SK-N-SH (cell line): ENCODE results near the gene TBX6. TPM values are rescaled to one million over a fixed set of nuclear protein-coding genes. Genes with fewer than 3 reads are reported as not detected.
A peak's percentile ranks its signal among the peaks of the same experiment; 100 is the strongest.

Source experiments
- CTCF ChIA-PET: fragments of 300-600, 350-600 bp; formaldehyde crosslinking; extraction: SDS; loops from one replicate; lab custom pipeline; 2021; lab: Yijun Ruan, JAX
- POLR2A ChIA-PET: fragments of 350-600 bp; sonication (Branson Sonifier 250); formaldehyde crosslinking; extraction: SDS; loops from one replicate; lab custom pipeline; 2020; ENCODE audit warnings: antibody characterized with exemption, inconsistent platforms; lab: Yijun Ruan, JAX
- DNase-seq: peaks from one replicate; pipeline ENCODE4 v3.0.0; 2012
- H2AFZ ChIP-seq: fragments of 200-600 bp; sonication (generic); 2 replicates; pipeline ENCODE4 v1.8.1; 2016; ENCODE audit warnings: antibody characterized with exemption, mild to moderate bottlenecking, low read depth
- H3F3A ChIP-seq: fragments of 200-600 bp; sonication (generic); replicated peaks from 2 replicates; pipeline ENCODE3; 2016; ENCODE audit warnings: antibody characterized with exemption, mild to moderate bottlenecking; ENCODE audit not compliant: insufficient read depth
- H3K27ac ChIP-seq, 2 experiments: fragments of 200-500 bp in 1 of 2; fragments of 200-600 bp in 1 of 2; sonication (Bioruptor generic) in 1 of 2; sonication (generic), shearing (Covaris generic) in 1 of 2; 2 replicates each; pipeline versions ENCODE4 v1.5.1 to v1.6.1; 2014 to 2016; ENCODE audit warnings: low read depth in 2 of 2, inconsistent platforms in 1 of 2, low read length in 1 of 2, mild to moderate bottlenecking in 1 of 2, mixed read lengths in 1 of 2
- H3K27me3 ChIP-seq: fragments of 200-600 bp; sonication (generic), shearing (Covaris generic); 2 replicates; pipeline ENCODE4 v1.6.1; 2016; ENCODE audit warnings: mixed run types; ENCODE audit not compliant: insufficient read depth
- H3K36me3 ChIP-seq, 2 experiments: fragments of 200-500 bp in 1 of 2; fragments of 200-600 bp in 1 of 2; sonication (Bioruptor generic) in 1 of 2; sonication (generic) in 1 of 2; replicated peaks in 1 of 2; 2 replicates each; pipeline versions ENCODE3 to v1.5.1; 2014 to 2016; ENCODE audit warnings: low read length in 1 of 2, mild to moderate bottlenecking in 1 of 2; ENCODE audit not compliant: insufficient read depth in 2 of 2, control insufficient read depth in 1 of 2
- H3K4me1 ChIP-seq, 2 experiments: fragments of 200-500 bp in 1 of 2; fragments of 200-600 bp in 1 of 2; sonication (Bioruptor generic) in 1 of 2; sonication (generic), shearing (Covaris generic) in 1 of 2; 2 replicates each; pipeline versions ENCODE4 v1.5.1 to v1.6.1; 2014 to 2016; ENCODE audit warnings: low read depth in 1 of 2, low read length in 1 of 2, mixed run types in 1 of 2; ENCODE audit not compliant: insufficient read depth in 2 of 2, control insufficient read depth in 1 of 2
- H3K4me2 ChIP-seq: fragments of 200-600 bp; sonication (generic), shearing (Covaris generic); 2 replicates; pipeline ENCODE4 v1.6.1; 2017; ENCODE audit warnings: mixed run types
- H3K4me3 ChIP-seq, 2 experiments: fragments of 200-500 bp in 1 of 2; fragments of 200-600 bp in 1 of 2; sonication (Bioruptor generic) in 1 of 2; sonication (generic), shearing (Covaris generic) in 1 of 2; 2 replicates each; pipeline versions ENCODE4 v1.5.1 to v1.8.1; 2014 to 2016; ENCODE audit warnings: low read depth in 2 of 2, inconsistent platforms in 1 of 2, low read length in 1 of 2, mild to moderate bottlenecking in 1 of 2, mixed read lengths in 1 of 2, moderate library complexity in 1 of 2
- H3K79me2 ChIP-seq: fragments of 200-600 bp; sonication (generic); 2 replicates; pipeline ENCODE4 v1.8.1; 2017; ENCODE audit warnings: mild to moderate bottlenecking; ENCODE audit not compliant: insufficient read depth
- H3K9ac ChIP-seq: fragments of 200-600 bp; sonication (generic); 2 replicates; pipeline ENCODE4 v1.6.1; 2017; ENCODE audit warnings: mixed run types
- H3K9me2 ChIP-seq: fragments of 200-600 bp; sonication (generic); 2 replicates; pipeline ENCODE4 v1.6.1; 2017; ENCODE audit warnings: mixed run types
- H3K9me3 ChIP-seq: fragments of 200-600 bp; sonication (generic); 2 replicates; pipeline ENCODE4 v1.6.1; 2017; ENCODE audit warnings: mixed run types, mild to moderate bottlenecking, moderate library complexity
- H4K20me1 ChIP-seq: fragments of 200-600 bp; sonication (generic); 2 replicates; pipeline ENCODE4 v1.6.1; 2017; ENCODE audit warnings: mild to moderate bottlenecking, mixed run types; ENCODE audit not compliant: insufficient read depth
- ELF1 ChIP-seq: IDR thresholded peaks from 2 replicates; pipeline ENCODE4 v1.4.0; 2012
- EP300 ChIP-seq, 2 experiments: IDR thresholded peaks; 2 replicates each; pipeline versions ENCODE4 v1.4.0 to v1.6.1; 2012; ENCODE audit warnings: borderline replicate concordance in 1 of 2, low read depth in 1 of 2, low read length in 1 of 2
- FOSL2 ChIP-seq: IDR thresholded peaks from 2 replicates; pipeline ENCODE4 v1.4.0; 2012; ENCODE audit warnings: low read depth, mild to moderate bottlenecking, moderate library complexity, borderline replicate concordance
- FOXM1 ChIP-seq: IDR thresholded peaks from 2 replicates; pipeline ENCODE4 v1.4.0; 2012; ENCODE audit warnings: low read depth, mild to moderate bottlenecking
- GATA2 ChIP-seq: sonication (generic); formaldehyde crosslinking; IDR thresholded peaks from 2 replicates; pipeline ENCODE4 v1.5.0; 2020; ENCODE audit warnings: mild to moderate bottlenecking, missing genetic modification reagents
- MEF2A ChIP-seq: IDR thresholded peaks from 2 replicates; pipeline ENCODE4 v1.4.0; 2012; ENCODE audit warnings: low read depth, borderline replicate concordance
- POLR2AphosphoS5 ChIP-seq: IDR thresholded peaks from 2 replicates; pipeline ENCODE4 v1.6.1; 2012; ENCODE audit warnings: low read depth, low read length
- RAD21 ChIP-seq: IDR thresholded peaks from 2 replicates; pipeline ENCODE4 v1.6.1; 2012; ENCODE audit warnings: mild to moderate bottlenecking, low read length
- RCOR1 ChIP-seq: fragments of 150-350 bp; IDR thresholded peaks from 2 replicates; pipeline ENCODE4 v1.6.1; 2017; ENCODE audit warnings: antibody characterized with exemption, low read length
- SIN3A ChIP-seq: IDR thresholded peaks from 2 replicates; pipeline ENCODE4 v1.6.1; 2012; ENCODE audit warnings: low read depth, mild to moderate bottlenecking, low read length, moderate library complexity, borderline replicate concordance
- SMC3 ChIP-seq: IDR thresholded peaks from 2 replicates; pipeline ENCODE4 v1.6.1; 2012; ENCODE audit warnings: low read depth, low read length, improper control_type of control experiment
- TAF1 ChIP-seq: IDR thresholded peaks from 2 replicates; pipeline ENCODE4 v1.6.1; 2012; ENCODE audit warnings: low read depth, mild to moderate bottlenecking, low read length, moderate library complexity, borderline replicate concordance
- WGBS: methylation state at CpG from one replicate; pipeline ENCODE4 v1.1.6; 2017; ENCODE audit warnings: low lambda C conversion rate; 5-methylcytosine and 5-hydroxymethylcytosine counted together
- polyA plus RNA-seq, 3 experiments: library from polyadenylated mRNA; depleted of rRNA; stranded (reverse); fragments of >200 nt; gene quantifications; 2 replicates each; pipeline ENCODE4 v1.2.3, GENCODE V29; 2012
- TF ChIP-seq, protein P1 (sequence below): fragments of 200-600 bp; sonication (generic); IDR thresholded peaks from 2 replicates; pipeline ENCODE4 v1.6.1; 2017; ENCODE audit warnings: antibody characterized with exemption, mild to moderate bottlenecking, moderate library complexity
- TF ChIP-seq, protein P2 (sequence below): IDR thresholded peaks from 2 replicates; pipeline ENCODE4 v1.4.0; 2012; ENCODE audit warnings: low read depth, borderline replicate concordance
- TF ChIP-seq, protein P3 (sequence below): IDR thresholded peaks from 2 replicates; pipeline ENCODE4 v1.4.0; 2012; ENCODE audit warnings: low read depth
- TF ChIP-seq, protein P4 (sequence below): fragments of 150-350 bp; IDR thresholded peaks from 2 replicates; pipeline ENCODE4 v1.6.1; 2017; ENCODE audit warnings: antibody characterized with exemption, low read length, low read depth, borderline replicate concordance
- TF ChIP-seq, protein P5 (sequence below): IDR thresholded peaks from 2 replicates; pipeline ENCODE4 v1.4.0; 2012; ENCODE audit warnings: low read depth, borderline replicate concordance

Gene TBX6
- polyA plus RNA-seq, 1 of the 3 experiments (the other 2 are of a cell fraction) = 0.18 TPM

DNA sequence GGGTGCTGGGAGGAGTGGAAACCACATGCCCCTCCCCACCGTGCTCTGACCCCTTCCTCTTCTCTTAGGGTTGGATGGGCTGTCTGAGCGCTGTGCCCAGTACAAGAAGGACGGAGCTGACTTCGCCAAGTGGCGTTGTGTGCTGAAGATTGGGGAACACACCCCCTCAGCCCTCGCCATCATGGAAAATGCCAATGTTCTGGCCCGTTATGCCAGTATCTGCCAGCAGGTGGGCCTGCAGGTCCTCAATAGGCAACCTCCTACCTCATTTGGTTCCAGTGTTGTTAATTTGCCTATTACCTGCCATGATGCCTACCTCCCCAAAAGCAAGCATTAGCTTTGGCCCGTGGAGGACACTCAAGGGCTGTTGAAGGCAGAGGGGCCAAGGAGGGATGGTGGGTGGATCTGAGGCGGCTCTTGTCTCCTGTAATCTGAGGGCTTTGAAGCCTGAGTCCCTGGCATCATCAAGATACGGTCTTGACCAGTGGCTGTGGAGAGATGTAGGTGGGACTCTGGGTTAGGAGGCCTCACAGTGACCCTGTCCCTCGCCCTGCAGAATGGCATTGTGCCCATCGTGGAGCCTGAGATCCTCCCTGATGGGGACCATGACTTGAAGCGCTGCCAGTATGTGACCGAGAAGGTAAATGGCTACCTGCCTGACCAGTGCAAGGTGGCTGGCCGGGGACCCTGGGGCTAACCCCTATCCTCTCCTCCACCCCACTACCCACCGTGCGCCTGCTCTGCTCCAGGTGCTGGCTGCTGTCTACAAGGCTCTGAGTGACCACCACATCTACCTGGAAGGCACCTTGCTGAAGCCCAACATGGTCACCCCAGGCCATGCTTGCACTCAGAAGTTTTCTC is 22.7 kb downstream of the TBX6 start:
- Histone ChIP-seq H2AFZ (no peak overlapping the region), H3K36me3 (peaks cover 45 to 65% of the 10 kb centered on the region in 2 experiments), H3K4me3 (peak overlapping the region in 1 of 2 experiments; percentile 46; a peak in 1 of 4 replicates), H3K27me3 (no peaks in the 10 kb centered on the region), H3K4me1 (peaks cover 27 to 31% of the 10 kb centered on the region in 2 experiments), H3K27ac (peak overlapping the region in 1 of 2 experiments; percentile 32; a peak in 3 of 4 replicates), H4K20me1 (peaks cover 59% of the 10 kb centered on the region), H3K9ac (peak overlapping the region; percentile 34; the same call in 1 of the 2 replicates), H3K79me2 (peaks cover 64% of the 10 kb centered on the region), H3K4me2 (peak overlapping the region; percentile 100), H3K9me3 (no peaks in the 10 kb centered on the region), H3K9me2 (no peaks in the 10 kb centered on the region), H3F3A (peaks cover 68% of the 10 kb centered on the region)
- DNase-seq = peak; percentile 52
- ChIA-PET CTCF (interaction anchor here (0.7 to 6.7 kb wide), 7 partner anchors 8 to 96 kb away, joined by 3 to 68 read pairs (median 3); partner anchors contain the start of gene TBX6), POLR2A (no interaction called here)
- peak; percentile 60 for TF ChIP-seq RAD21
- no peak for TF ChIP-seq RCOR1
- TF ChIP-seq ELF1 = no peak
- no peak for TF ChIP-seq EP300 (IDR thresholded peaks at IDR 0.05; ENCODE audit: borderline replicate concordance in 1 of 2, low read depth in 1 of 2, low read length in 1 of 2)
- TF ChIP-seq, protein P1, sequence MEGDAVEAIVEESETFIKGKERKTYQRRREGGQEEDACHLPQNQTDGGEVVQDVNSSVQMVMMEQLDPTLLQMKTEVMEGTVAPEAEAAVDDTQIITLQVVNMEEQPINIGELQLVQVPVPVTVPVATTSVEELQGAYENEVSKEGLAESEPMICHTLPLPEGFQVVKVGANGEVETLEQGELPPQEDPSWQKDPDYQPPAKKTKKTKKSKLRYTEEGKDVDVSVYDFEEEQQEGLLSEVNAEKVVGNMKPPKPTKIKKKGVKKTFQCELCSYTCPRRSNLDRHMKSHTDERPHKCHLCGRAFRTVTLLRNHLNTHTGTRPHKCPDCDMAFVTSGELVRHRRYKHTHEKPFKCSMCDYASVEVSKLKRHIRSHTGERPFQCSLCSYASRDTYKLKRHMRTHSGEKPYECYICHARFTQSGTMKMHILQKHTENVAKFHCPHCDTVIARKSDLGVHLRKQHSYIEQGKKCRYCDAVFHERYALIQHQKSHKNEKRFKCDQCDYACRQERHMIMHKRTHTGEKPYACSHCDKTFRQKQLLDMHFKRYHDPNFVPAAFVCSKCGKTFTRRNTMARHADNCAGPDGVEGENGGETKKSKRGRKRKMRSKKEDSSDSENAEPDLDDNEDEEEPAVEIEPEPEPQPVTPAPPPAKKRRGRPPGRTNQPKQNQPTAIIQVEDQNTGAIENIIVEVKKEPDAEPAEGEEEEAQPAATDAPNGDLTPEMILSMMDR = peak; percentile 61
- no peak for TF ChIP-seq MEF2A
- TF ChIP-seq SMC3 = peak; percentile 29
- TF ChIP-seq, protein P2, sequence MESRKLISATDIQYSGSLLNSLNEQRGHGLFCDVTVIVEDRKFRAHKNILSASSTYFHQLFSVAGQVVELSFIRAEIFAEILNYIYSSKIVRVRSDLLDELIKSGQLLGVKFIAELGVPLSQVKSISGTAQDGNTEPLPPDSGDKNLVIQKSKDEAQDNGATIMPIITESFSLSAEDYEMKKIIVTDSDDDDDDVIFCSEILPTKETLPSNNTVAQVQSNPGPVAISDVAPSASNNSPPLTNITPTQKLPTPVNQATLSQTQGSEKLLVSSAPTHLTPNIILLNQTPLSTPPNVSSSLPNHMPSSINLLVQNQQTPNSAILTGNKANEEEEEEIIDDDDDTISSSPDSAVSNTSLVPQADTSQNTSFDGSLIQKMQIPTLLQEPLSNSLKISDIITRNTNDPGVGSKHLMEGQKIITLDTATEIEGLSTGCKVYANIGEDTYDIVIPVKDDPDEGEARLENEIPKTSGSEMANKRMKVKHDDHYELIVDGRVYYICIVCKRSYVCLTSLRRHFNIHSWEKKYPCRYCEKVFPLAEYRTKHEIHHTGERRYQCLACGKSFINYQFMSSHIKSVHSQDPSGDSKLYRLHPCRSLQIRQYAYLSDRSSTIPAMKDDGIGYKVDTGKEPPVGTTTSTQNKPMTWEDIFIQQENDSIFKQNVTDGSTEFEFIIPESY = no peak
- 96% methylated on average over 10 of the region's 17 CpGs for WGBS

DNA sequence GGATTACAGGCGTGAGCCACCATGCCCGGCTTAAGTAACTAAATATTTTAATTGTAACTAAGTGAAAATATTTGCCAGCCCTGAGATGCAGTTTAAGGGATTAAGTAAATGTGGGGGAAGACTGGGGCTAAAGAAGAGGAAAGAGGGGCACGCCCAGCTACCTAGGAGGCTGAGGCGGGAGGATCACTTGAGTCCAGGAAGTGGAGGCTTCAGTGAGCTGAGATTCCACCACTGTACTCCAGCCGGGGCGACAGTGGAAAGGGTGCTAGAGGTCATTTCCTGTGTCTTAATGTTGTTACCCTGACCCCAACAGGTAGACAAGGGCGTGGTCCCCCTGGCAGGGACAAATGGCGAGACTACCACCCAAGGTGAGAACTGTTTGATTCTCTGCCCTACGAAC is 23.4 kb downstream of the TBX6 start:
- peak overlapping the region; percentile 34; the same call in 1 of the 2 replicates for H3K9ac ChIP-seq
- H3K4me1 ChIP-seq = peaks cover 33 to 38% of the 10 kb centered on the region in 2 experiments
- ChIA-PET CTCF (interaction anchor here (0.7 to 6.7 kb wide), 8 partner anchors 8 to 95 kb away, joined by 3 to 68 read pairs (median 3); partner anchors contain the start of gene TBX6), POLR2A (no interaction called here)
- H3K27me3 ChIP-seq = no peaks in the 10 kb centered on the region
- no peak for DNase-seq
- 99% methylated on average over 9 of the region's 9 CpGs for WGBS
- H3K9me2 ChIP-seq = no peaks in the 10 kb centered on the region
- peaks cover 71% of the 10 kb centered on the region for H3K79me2 ChIP-seq
- peaks cover 64% of the 10 kb centered on the region for H3F3A ChIP-seq
- H3K9me3 ChIP-seq = no peaks in the 10 kb centered on the region
- peaks cover 45 to 65% of the 10 kb centered on the region in 2 experiments for H3K36me3 ChIP-seq
- no peak overlapping the region for H2AFZ ChIP-seq
- peak overlapping the region in 1 of 2 experiments; percentile 46; a peak in 2 of 4 replicates for H3K4me3 ChIP-seq
- H3K4me2 ChIP-seq = peak overlapping the region; percentile 100
- H3K27ac ChIP-seq = peak overlapping the region in 1 of 2 experiments; percentile 32; a peak in 3 of 4 replicates
- H4K20me1 ChIP-seq = peaks cover 59% of the 10 kb centered on the region
- TF ChIP-seq, protein P3, sequence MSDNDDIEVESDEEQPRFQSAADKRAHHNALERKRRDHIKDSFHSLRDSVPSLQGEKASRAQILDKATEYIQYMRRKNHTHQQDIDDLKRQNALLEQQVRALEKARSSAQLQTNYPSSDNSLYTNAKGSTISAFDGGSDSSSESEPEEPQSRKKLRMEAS = no peak
- TF ChIP-seq GATA2 = no peak
- no peak for TF ChIP-seq POLR2AphosphoS5
- no peak for TF ChIP-seq ELF1
- no peak for TF ChIP-seq FOXM1
- no peak for TF ChIP-seq TAF1
- TF ChIP-seq, protein P4, sequence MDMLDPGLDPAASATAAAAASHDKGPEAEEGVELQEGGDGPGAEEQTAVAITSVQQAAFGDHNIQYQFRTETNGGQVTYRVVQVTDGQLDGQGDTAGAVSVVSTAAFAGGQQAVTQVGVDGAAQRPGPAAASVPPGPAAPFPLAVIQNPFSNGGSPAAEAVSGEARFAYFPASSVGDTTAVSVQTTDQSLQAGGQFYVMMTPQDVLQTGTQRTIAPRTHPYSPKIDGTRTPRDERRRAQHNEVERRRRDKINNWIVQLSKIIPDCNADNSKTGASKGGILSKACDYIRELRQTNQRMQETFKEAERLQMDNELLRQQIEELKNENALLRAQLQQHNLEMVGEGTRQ = no peak
- TF ChIP-seq SIN3A = no peak
- no peak for TF ChIP-seq FOSL2
- TF ChIP-seq, protein P2 = no peak
- TF ChIP-seq, protein P5, sequence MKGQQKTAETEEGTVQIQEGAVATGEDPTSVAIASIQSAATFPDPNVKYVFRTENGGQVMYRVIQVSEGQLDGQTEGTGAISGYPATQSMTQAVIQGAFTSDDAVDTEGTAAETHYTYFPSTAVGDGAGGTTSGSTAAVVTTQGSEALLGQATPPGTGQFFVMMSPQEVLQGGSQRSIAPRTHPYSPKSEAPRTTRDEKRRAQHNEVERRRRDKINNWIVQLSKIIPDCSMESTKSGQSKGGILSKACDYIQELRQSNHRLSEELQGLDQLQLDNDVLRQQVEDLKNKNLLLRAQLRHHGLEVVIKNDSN = no peak
